Type B pancreatic cell (in vitro differentiated cells): ENCODE measurements around the gene ACSM3. TPM values are rescaled to one million over a fixed set of nuclear protein-coding genes. Genes with fewer than 3 reads are reported as not detected.
"Not testable (repeated sequence)": the region's sequence is repeated elsewhere in the genome, so short reads cannot be mapped to it uniquely, and the experiment has no call there.

Source experiments
- DNase-seq: peaks from one replicate; pipeline ENCODE4 v3.0.0; 2021; ENCODE audit warnings: mixed read lengths; ENCODE audit not compliant: unreplicated experiment; ENCODE audit errors: extremely low spot score
- H3K27ac Mint-ChIP-seq: 2 replicates; pipeline ENCODE4 v1.8.0; 2021; ENCODE audit warnings: mild to moderate bottlenecking, mixed read lengths
- H3K27me3 Mint-ChIP-seq: 2 replicates; pipeline ENCODE4 v1.8.0; 2021; ENCODE audit warnings: mixed read lengths
- H3K36me3 Mint-ChIP-seq: 2 replicates; pipeline ENCODE4 v1.8.0; 2021; ENCODE audit warnings: mixed read lengths
- H3K4me1 Mint-ChIP-seq: one replicate; pipeline ENCODE4 v1.8.0; 2021; ENCODE audit warnings: mixed read lengths; ENCODE audit not compliant: unreplicated experiment
- H3K4me3 Mint-ChIP-seq: 2 replicates; pipeline ENCODE4 v1.8.0; 2021; ENCODE audit warnings: mild to moderate bottlenecking, mixed read lengths
- H3K9me3 Mint-ChIP-seq: 2 replicates; pipeline ENCODE4 v1.8.0; 2021; ENCODE audit warnings: mixed read lengths
- CTCF ChIP-seq: fragments of 200-600 bp; sonication (generic); conservative IDR thresholded peaks from 2 replicates; pipeline ENCODE4 v1.5.0; 2021; ENCODE audit warnings: antibody characterized with exemption, mild to moderate bottlenecking
- total RNA-seq: library from RNA; stranded (reverse); gene quantifications from 2 replicates; pipeline ENCODE4 v1.2.1, GENCODE V29; 2021; ENCODE audit warnings: low replicate concordance

Gene ACSM3
- total RNA-seq, 1 donor from 2014 or later: 22.6 TPM

GRCh38 chr16:20761175-20761574 lies 2.6 kb upstream of the ACSM3 start:
- no peak overlapping the region for H3K4me3 Mint-ChIP-seq
- no peaks in the 10 kb centered on the region for H3K27me3 Mint-ChIP-seq
- no peaks in the 10 kb centered on the region for H3K9me3 Mint-ChIP-seq
- peaks cover 8% of the 10 kb centered on the region for H3K4me1 Mint-ChIP-seq
- H3K27ac Mint-ChIP-seq: no peak overlapping the region
- H3K36me3 Mint-ChIP-seq: no peaks in the 10 kb centered on the region
- no peak for TF ChIP-seq CTCF
- DNase-seq: no peak

GRCh38 chr16:20762404-20763123 lies 1.2 kb upstream of the ACSM3 start:
- Mint-ChIP-seq H3K9me3 (no peaks in the 10 kb centered on the region), H3K4me3 (peak overlapping the region; percentile 92), H3K36me3 (no peaks in the 10 kb centered on the region), H3K4me1 (peaks cover 8% of the 10 kb centered on the region), H3K27ac (peak overlapping the region; percentile 87), H3K27me3 (no peaks in the 10 kb centered on the region)
- no peak for TF ChIP-seq CTCF
- DNase-seq: no peak

DNA sequence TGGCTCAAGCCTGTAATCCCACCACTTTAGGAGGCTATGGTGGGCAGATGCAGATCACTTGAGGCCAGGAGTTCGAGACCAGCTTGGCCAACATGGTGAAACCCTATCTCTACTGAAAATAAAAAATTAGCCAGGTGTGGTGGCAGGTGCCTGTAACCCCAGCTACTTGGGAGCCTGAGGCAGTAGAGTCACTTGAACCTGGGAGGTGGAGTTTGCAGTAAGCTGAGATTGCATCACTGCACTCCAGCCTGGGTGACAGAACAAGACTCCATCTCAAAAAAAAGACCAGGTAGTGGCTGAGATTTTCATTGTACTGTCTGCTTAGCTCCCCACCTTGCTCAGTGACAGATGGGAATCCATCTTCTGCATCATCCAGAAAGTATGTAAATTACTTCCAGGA lies 634 bp downstream of the ACSM3 start:
- H3K27me3 Mint-ChIP-seq, H3K4me1 Mint-ChIP-seq, DNase-seq, H3K9me3 Mint-ChIP-seq, H3K36me3 Mint-ChIP-seq, H3K4me3 Mint-ChIP-seq: not testable (repeated sequence)
- peak overlapping the region; percentile 35 for H3K27ac Mint-ChIP-seq

DNA sequence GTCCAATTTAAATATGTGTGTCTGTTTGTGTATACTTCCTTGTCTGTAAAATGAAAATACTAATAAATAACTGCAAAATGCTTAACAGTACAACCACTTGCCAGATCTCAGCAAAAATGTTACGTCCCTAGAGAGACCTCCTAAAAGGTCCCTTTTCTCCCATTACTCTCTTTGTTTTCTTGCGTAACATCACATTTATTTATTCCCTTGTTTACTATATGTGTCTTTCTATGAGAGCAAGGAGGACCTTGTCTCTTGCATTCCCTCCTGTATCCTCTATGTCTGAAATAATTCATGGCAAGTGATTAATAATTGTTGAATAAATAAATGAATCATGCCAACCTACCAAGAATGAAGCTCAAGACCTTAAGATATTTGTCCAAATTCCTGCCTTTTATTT lies 1.9 kb downstream of the ACSM3 start:
- Mint-ChIP-seq H3K27me3 (no peaks in the 10 kb centered on the region), H3K4me1 (peaks cover 8% of the 10 kb centered on the region), H3K27ac (no peak overlapping the region), H3K36me3 (no peaks in the 10 kb centered on the region), H3K4me3 (no peak overlapping the region), H3K9me3 (no peaks in the 10 kb centered on the region)
- no peak for TF ChIP-seq CTCF
- no peak for DNase-seq

DNA sequence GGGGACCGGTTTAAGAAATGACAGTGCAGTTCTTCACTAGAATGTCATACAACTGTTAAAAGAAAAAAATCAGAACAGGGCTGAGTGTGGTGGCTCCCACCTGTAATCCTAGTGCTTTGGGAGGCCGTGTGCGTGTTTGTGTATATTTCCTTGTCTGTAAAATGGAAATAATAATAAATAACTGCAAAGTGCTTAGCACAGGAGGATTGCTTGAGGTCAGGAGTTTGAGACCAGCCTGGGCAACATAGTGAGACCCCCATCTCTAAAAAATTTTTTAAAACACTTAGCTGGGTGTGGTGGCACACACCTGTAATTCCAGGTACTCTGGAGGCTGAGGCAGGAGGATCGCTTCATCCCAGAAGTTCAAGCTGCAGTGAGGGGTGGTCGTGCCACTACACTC lies 2.5 kb downstream of the ACSM3 start:
- Mint-ChIP-seq H3K27me3 (no peaks in the 10 kb centered on the region), H3K9me3 (no peaks in the 10 kb centered on the region), H3K36me3 (no peaks in the 10 kb centered on the region)

More for the DNA sequence above, 2.5 kb downstream of the ACSM3 start:
- peaks cover 8% of the 10 kb centered on the region for H3K4me1 Mint-ChIP-seq
- no peak for TF ChIP-seq CTCF
- H3K4me3 Mint-ChIP-seq: no peak overlapping the region
- H3K27ac Mint-ChIP-seq: no peak overlapping the region
- DNase-seq: no peak
